Caco-2 (cell line): ENCODE data around the gene ORAI2. TPM values are rescaled to one million over a fixed set of nuclear protein-coding genes. Genes with fewer than 3 reads are reported as not detected.

Experiments
- BruUV-seq: library from RNA; stranded (reverse); fragments of 400-500 nt; replicated peaks from 2 replicates; lab custom pipeline; 2021; lab: Mats Ljungman, UMichigan
- CTCF ChIA-PET: fragments of 300-600 bp; sonication (Branson Sonifier 250); formaldehyde crosslinking; loops from one replicate; lab custom pipeline; 2022; ENCODE audit warnings: antibody characterized with exemption; lab: Charles Lee
- POLR2A ChIA-PET: fragments of 300-600 bp; sonication (Branson Sonifier 250); formaldehyde crosslinking; loops from one replicate; lab custom pipeline; 2022; ENCODE audit warnings: antibody characterized with exemption; lab: Charles Lee
- DNase-seq, 2 experiments: peaks; one replicate each; pipeline versions ENCODE4 v3.0.0 to v3.0.0-alpha.2; 2020 to 2022
- H3K27me3 ChIP-seq: replicated peaks from 2 replicates; pipeline ENCODE4 v1.6.0; 2011; ENCODE audit warnings: low read length; ENCODE audit not compliant: control insufficient read depth, insufficient read depth
- H3K36me3 ChIP-seq: 2 replicates; pipeline ENCODE4 v1.5.1; 2011; ENCODE audit warnings: low read length; ENCODE audit not compliant: control insufficient read depth, insufficient read depth
- H3K4me1 ChIP-seq: fragments of 250-450 bp; sonication (Bioruptor Pico); 2 replicates; pipeline ENCODE4 v1.5.1; 2020; ENCODE audit warnings: mild to moderate bottlenecking
- H3K4me3 ChIP-seq: 2 replicates; pipeline ENCODE4 v1.5.1; 2011; ENCODE audit warnings: low read depth, mild to moderate bottlenecking, control low read depth, low read length
- H3K9me3 ChIP-seq: fragments of 250-450 bp; sonication (Bioruptor Pico); 2 replicates; pipeline ENCODE4 v1.5.1; 2020; ENCODE audit warnings: mild to moderate bottlenecking, moderate library complexity
- H3K27ac Mint-ChIP-seq: one replicate; pipeline ENCODE4 v1.8.0; 2022; ENCODE audit warnings: mixed read lengths; ENCODE audit not compliant: unreplicated experiment
- H3K27me3 Mint-ChIP-seq: one replicate; pipeline ENCODE4 v1.8.0; 2022; ENCODE audit warnings: mixed read lengths; ENCODE audit not compliant: insufficient read depth, unreplicated experiment
- H3K36me3 Mint-ChIP-seq: one replicate; pipeline ENCODE4 v1.8.0; 2022; ENCODE audit warnings: mild to moderate bottlenecking, mixed read lengths; ENCODE audit not compliant: insufficient read depth, unreplicated experiment
- H3K4me1 Mint-ChIP-seq: one replicate; pipeline ENCODE4 v1.8.0; 2022; ENCODE audit warnings: low read depth, mixed read lengths; ENCODE audit not compliant: unreplicated experiment
- H3K4me3 Mint-ChIP-seq: one replicate; pipeline ENCODE4 v1.8.0; 2022; ENCODE audit warnings: mild to moderate bottlenecking, moderate library complexity, mixed read lengths; ENCODE audit not compliant: unreplicated experiment
- H3K9me3 Mint-ChIP-seq: one replicate; pipeline ENCODE4 v1.8.0; 2022; ENCODE audit warnings: mixed read lengths; ENCODE audit not compliant: unreplicated experiment
- CTCF ChIP-seq, 2 experiments: fragments of 200-600 bp in 1 of 2; IDR thresholded peaks; 1 replicate in 1 of 2; 2 replicates in 1 of 2; pipeline versions ENCODE4 v1.5.1 to v1.8.0; 2011 to 2022; ENCODE audit warnings: antibody characterized with exemption in 1 of 2, control low read depth in 1 of 2, inconsistent platforms in 1 of 2, low read depth in 1 of 2, low read length in 1 of 2, mild to moderate bottlenecking in 1 of 2, moderate library complexity in 1 of 2; ENCODE audit not compliant: insufficient read depth in 1 of 2, severe bottlenecking in 1 of 2, unreplicated experiment in 1 of 2
- intact Hi-C: fragments of 100-400 bp; cut with micrococcal nuclease; formaldehyde crosslinking; loops from one replicate; pipeline ENCODE4 v1.10.0; 2022; ENCODE audit not compliant: unreplicated experiment
- total RNA-seq: library from RNA; stranded (reverse); gene quantifications from 2 replicates; pipeline ENCODE4 v1.2.3, GENCODE V29; 2022

ORAI2 gene
- total RNA-seq, 1 experiment from 2014 or later, result 20.2 TPM

GRCh38 chr7:102418592-102418991 lies 14.8 kb upstream of the ORAI2 start:
- TF ChIP-seq CTCF (IDR thresholded peaks at IDR 0.05; ENCODE audit: insufficient read depth in 1 of 2, low read depth in 1 of 2, low read length in 1 of 2, severe bottlenecking in 1 of 2, unreplicated experiment in 1 of 2), result no peak
- Mint-ChIP-seq H3K36me3 (peaks cover 81% of the 10 kb centered on the region), H3K27me3 (no peaks in the 10 kb centered on the region), H3K4me1 (no peaks in the 10 kb centered on the region), H3K27ac (no peak overlapping the region), H3K9me3 (no peaks in the 10 kb centered on the region), H3K4me3 (no peak overlapping the region)
- Histone ChIP-seq H3K36me3 (no peaks in the 10 kb centered on the region; the same call in 1 of the 2 replicates), H3K4me1 (no peaks in the 10 kb centered on the region), H3K27me3 (no peaks in the 10 kb centered on the region), H3K4me3 (no peak overlapping the region), H3K9me3 (no peaks in the 10 kb centered on the region)
- no TSS peak for BruUV-seq
- intact Hi-C loops, result no loop called here
- CTCF ChIA-PET, result no interaction called here
- POLR2A ChIA-PET, result no interaction called here
- DNase-seq, result no peak

GRCh38 chr7:102421706-102422240 lies 11.6 kb upstream of the ORAI2 start:
- Mint-ChIP-seq H3K4me3 (no peak overlapping the region), H3K27me3 (no peaks in the 10 kb centered on the region), H3K27ac (no peak overlapping the region), H3K36me3 (peaks cover 77% of the 10 kb centered on the region), H3K9me3 (no peaks in the 10 kb centered on the region), H3K4me1 (no peaks in the 10 kb centered on the region)
- no peak overlapping the region for H3K4me3 ChIP-seq
- no peak for TF ChIP-seq CTCF (IDR thresholded peaks at IDR 0.05; ENCODE audit: insufficient read depth in 1 of 2, low read depth in 1 of 2, low read length in 1 of 2, severe bottlenecking in 1 of 2, unreplicated experiment in 1 of 2)
- CTCF ChIA-PET, result no interaction called here
- H3K9me3 ChIP-seq, result no peaks in the 10 kb centered on the region
- H3K27me3 ChIP-seq, result no peaks in the 10 kb centered on the region
- POLR2A ChIA-PET, result no interaction called here
- BruUV-seq, result no TSS peak
- no peaks in the 10 kb centered on the region; the same call in none of the 2 replicates for H3K36me3 ChIP-seq
- intact Hi-C loops, result no loop called here
- no peaks in the 10 kb centered on the region for H3K4me1 ChIP-seq
- no peak for DNase-seq

GRCh38 chr7:102424129-102424551 lies 9.2 kb upstream of the ORAI2 start:
- intact Hi-C loops, result no loop called here
- TF ChIP-seq CTCF (IDR thresholded peaks at IDR 0.05; ENCODE audit: insufficient read depth in 1 of 2, low read depth in 1 of 2, low read length in 1 of 2, severe bottlenecking in 1 of 2, unreplicated experiment in 1 of 2), result no peak
- Histone ChIP-seq H3K4me1 (no peaks in the 10 kb centered on the region), H3K9me3 (no peaks in the 10 kb centered on the region), H3K27me3 (no peaks in the 10 kb centered on the region), H3K4me3 (no peak overlapping the region), H3K36me3 (no peaks in the 10 kb centered on the region; the same call in none of the 2 replicates)
- BruUV-seq, result no TSS peak
- no peak overlapping the region for H3K4me3 Mint-ChIP-seq
- peaks cover under 1% of the 10 kb centered on the region for H3K4me1 Mint-ChIP-seq
- H3K27ac Mint-ChIP-seq, result peak overlapping the region; percentile 65
- no peaks in the 10 kb centered on the region for H3K27me3 Mint-ChIP-seq
- DNase-seq, result no peak
- CTCF ChIA-PET, result no interaction called here
- no peaks in the 10 kb centered on the region for H3K9me3 Mint-ChIP-seq
- peaks cover 67% of the 10 kb centered on the region for H3K36me3 Mint-ChIP-seq
- POLR2A ChIA-PET, result no interaction called here
